ENCODE results near the gene ZGPAT. TPM values are rescaled to one million over a fixed set of nuclear protein-coding genes. Genes with fewer than 3 reads are reported as not detected.

ZGPAT gene
- total RNA-seq, 1 donor from 2014 or later = 32.8 TPM

DNA sequence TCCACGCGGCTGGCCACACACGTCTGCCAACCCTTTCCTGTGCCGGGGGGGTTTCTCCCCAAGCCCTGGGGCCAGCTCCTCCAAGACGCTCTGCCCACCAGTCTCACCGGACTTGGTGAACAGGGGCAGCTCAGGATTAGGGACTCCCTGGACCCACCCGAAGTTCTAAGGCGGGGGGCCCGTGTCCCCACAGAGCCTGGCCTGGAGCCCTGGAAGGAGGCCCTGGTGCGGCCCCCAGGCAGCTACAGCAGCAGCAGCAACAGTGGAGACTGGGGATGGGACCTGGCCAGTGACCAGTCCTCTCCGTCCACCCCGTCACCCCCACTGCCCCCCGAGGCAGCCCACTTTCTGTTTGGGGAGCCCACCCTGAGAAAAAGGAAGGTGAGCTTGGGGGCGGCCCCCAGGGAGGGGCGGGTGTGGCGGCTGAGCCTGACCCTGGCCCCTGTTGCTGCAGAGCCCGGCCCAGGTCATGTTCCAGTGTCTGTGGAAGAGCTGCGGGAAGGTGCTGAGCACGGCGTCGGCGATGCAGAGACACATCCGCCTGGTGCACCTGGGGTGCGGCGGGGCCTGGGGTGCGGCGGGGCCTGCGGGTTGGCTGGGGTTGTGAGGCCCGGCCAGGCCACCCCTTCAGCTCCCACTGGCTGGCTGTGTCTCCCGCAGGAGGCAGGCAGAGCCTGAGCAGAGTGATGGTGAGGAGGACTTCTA, 34.0 kb downstream of the ZGPAT start:
- no peak for TF ChIP-seq CTCF (conservative IDR thresholded peaks at IDR 0.05)
- H3K27me3 Mint-ChIP-seq = no peaks in the 10 kb centered on the region
- no peaks in the 10 kb centered on the region for H3K36me3 Mint-ChIP-seq
- peak; percentile 70 for DNase-seq (ENCODE audit: extremely low spot score, unreplicated experiment)
- no peaks in the 10 kb centered on the region for H3K9me3 Mint-ChIP-seq
- peaks cover 3% of the 10 kb centered on the region for H3K4me1 Mint-ChIP-seq (ENCODE audit: unreplicated experiment)
- H3K4me3 Mint-ChIP-seq = peak overlapping the region; percentile 67
- H3K27ac Mint-ChIP-seq = no peak overlapping the region

- DNase-seq (ENCODE audit: extremely low spot score, unreplicated experiment) = no peak
- no peaks in the 10 kb centered on the region for H3K27me3 Mint-ChIP-seq
- TF ChIP-seq CTCF (conservative IDR thresholded peaks at IDR 0.05) = no peak
- no peak overlapping the region for H3K27ac Mint-ChIP-seq
- H3K9me3 Mint-ChIP-seq = no peaks in the 10 kb centered on the region
- H3K4me1 Mint-ChIP-seq (ENCODE audit: unreplicated experiment) = peaks cover 3% of the 10 kb centered on the region
- H3K4me3 Mint-ChIP-seq = no peak overlapping the region
- H3K36me3 Mint-ChIP-seq = no peaks in the 10 kb centered on the region
Measured at GRCh38 chr20:63742381-63743024, 34.7 kb downstream of the ZGPAT start.

DNA sequence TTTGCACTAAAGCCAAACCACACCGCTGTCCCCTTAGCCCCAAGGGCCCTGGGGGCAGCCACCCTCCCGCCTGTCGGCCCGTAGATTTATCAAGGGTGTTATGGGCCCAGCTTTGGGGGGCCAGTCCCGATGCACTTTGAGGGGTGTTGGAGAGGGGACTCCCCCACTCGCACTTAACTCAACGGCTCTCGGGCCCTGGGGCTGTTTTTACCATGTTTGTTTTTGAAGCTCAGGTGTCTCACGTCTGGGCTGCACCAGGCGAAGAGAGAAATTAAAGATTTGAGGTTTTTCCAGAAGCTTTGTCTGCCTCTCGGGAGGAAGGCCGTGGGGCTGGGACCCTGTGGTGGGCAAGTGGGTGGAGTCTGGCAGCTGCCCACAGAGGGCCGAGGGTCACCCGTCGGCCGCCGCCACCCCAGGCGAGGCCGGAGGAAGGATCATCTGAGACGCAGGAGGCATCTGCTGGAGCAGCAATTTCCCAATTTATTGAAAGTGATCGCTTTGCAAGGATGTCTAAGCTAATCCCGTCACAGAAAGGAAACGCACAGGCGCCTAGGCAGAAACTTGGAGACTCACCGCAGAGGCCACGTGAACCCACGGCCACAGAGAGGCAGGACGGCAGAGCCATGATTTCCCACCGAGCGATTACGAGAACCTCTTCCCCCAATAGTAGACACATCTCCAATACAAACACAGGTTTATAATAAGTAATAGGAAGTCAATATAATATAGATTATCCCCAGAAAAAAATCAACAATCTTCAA, 35.6 kb downstream of the ZGPAT start:
- peaks cover 3% of the 10 kb centered on the region for H3K4me1 Mint-ChIP-seq (ENCODE audit: unreplicated experiment)
- TF ChIP-seq CTCF (conservative IDR thresholded peaks at IDR 0.05) = no peak
- H3K36me3 Mint-ChIP-seq = no peaks in the 10 kb centered on the region
- DNase-seq (ENCODE audit: extremely low spot score, unreplicated experiment) = no peak
- no peak overlapping the region for H3K4me3 Mint-ChIP-seq
- H3K27ac Mint-ChIP-seq = peak overlapping the region; percentile 29
- H3K9me3 Mint-ChIP-seq = no peaks in the 10 kb centered on the region
- no peaks in the 10 kb centered on the region for H3K27me3 Mint-ChIP-seq

GRCh38 chr20:63744158-63744557, 36.3 kb downstream of the ZGPAT start:
- Mint-ChIP-seq H3K36me3 (no peaks in the 10 kb centered on the region), H3K9me3 (no peaks in the 10 kb centered on the region), H3K27ac (no peak overlapping the region), H3K4me3 (no peak overlapping the region), H3K4me1 (ENCODE audit: unreplicated experiment) (peaks cover 3% of the 10 kb centered on the region), H3K27me3 (no peaks in the 10 kb centered on the region)
- no peak for DNase-seq (ENCODE audit: extremely low spot score, unreplicated experiment)
- TF ChIP-seq CTCF (conservative IDR thresholded peaks at IDR 0.05) = no peak

GRCh38 chr20:63744574-63745423, 37.0 kb downstream of the ZGPAT start:
- peaks cover 3% of the 10 kb centered on the region for H3K4me1 Mint-ChIP-seq (ENCODE audit: unreplicated experiment)
- no peaks in the 10 kb centered on the region for H3K27me3 Mint-ChIP-seq
- no peaks in the 10 kb centered on the region for H3K9me3 Mint-ChIP-seq
- TF ChIP-seq CTCF (conservative IDR thresholded peaks at IDR 0.05) = no peak
- no peak overlapping the region for H3K27ac Mint-ChIP-seq
- DNase-seq (ENCODE audit: extremely low spot score, unreplicated experiment) = no peak
- no peak overlapping the region for H3K4me3 Mint-ChIP-seq
- no peaks in the 10 kb centered on the region for H3K36me3 Mint-ChIP-seq

Data from type B pancreatic cell (in vitro differentiated cells).